ENCODE data around the gene SEMA5A.

- TF ChIP-seq SRSF1 (optimal IDR thresholded peaks at IDR 0.05; ENCODE audit: low read depth, low read length) (no peak), CTCF (CRISPR knock-in tag; IDR thresholded peaks at IDR 0.05) (no peak), ZNF263 (CRISPR knock-in tag; IDR thresholded peaks at IDR 0.05) (no peak), BRD4 (CRISPR knock-in tag; IDR thresholded peaks at IDR 0.05) (no peak), ZHX2 (IDR thresholded peaks at IDR 0.05; ENCODE audit: low read depth) (no peak), ZHX2 (CRISPR knock-in tag; IDR thresholded peaks at IDR 0.05; ENCODE audit: borderline replicate concordance) (no peak), TMF1 (CRISPR knock-in tag; IDR thresholded peaks at IDR 0.05; ENCODE audit: low read depth) (no peak), CREB1 (IDR thresholded peaks at IDR 0.05) (no peak), CREB1 (CRISPR knock-in tag; IDR thresholded peaks at IDR 0.05) (no peak), BCL3 (CRISPR knock-in tag; IDR thresholded peaks at IDR 0.05) (no peak), RAD21 (CRISPR knock-in tag; IDR thresholded peaks at IDR 0.05) (no peak)
- TF ChIP-seq, protein P1, sequence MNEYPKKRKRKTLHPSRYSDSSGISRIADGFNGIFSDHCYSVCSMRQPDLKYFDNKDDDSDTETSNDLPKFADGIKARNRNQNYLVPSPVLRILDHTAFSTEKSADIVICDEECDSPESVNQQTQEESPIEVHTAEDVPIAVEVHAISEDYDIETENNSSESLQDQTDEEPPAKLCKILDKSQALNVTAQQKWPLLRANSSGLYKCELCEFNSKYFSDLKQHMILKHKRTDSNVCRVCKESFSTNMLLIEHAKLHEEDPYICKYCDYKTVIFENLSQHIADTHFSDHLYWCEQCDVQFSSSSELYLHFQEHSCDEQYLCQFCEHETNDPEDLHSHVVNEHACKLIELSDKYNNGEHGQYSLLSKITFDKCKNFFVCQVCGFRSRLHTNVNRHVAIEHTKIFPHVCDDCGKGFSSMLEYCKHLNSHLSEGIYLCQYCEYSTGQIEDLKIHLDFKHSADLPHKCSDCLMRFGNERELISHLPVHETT (CRISPR knock-in tag; conservative IDR thresholded peaks at IDR 0.05), result no peak
- TF ChIP-seq, protein P2, sequence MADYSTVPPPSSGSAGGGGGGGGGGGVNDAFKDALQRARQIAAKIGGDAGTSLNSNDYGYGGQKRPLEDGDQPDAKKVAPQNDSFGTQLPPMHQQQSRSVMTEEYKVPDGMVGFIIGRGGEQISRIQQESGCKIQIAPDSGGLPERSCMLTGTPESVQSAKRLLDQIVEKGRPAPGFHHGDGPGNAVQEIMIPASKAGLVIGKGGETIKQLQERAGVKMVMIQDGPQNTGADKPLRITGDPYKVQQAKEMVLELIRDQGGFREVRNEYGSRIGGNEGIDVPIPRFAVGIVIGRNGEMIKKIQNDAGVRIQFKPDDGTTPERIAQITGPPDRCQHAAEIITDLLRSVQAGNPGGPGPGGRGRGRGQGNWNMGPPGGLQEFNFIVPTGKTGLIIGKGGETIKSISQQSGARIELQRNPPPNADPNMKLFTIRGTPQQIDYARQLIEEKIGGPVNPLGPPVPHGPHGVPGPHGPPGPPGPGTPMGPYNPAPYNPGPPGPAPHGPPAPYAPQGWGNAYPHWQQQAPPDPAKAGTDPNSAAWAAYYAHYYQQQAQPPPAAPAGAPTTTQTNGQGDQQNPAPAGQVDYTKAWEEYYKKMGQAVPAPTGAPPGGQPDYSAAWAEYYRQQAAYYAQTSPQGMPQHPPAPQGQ (CRISPR knock-in tag; IDR thresholded peaks at IDR 0.05; ENCODE audit: borderline replicate concordance), result no peak
- TF ChIP-seq, protein P3, sequence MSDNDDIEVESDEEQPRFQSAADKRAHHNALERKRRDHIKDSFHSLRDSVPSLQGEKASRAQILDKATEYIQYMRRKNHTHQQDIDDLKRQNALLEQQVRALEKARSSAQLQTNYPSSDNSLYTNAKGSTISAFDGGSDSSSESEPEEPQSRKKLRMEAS (IDR thresholded peaks at IDR 0.05), result no peak
Observed at GRCh38 chr5:9347541-9348295, 198.2 kb downstream of the SEMA5A start.
